ENCODE results near the gene HEBP2. TPM values are rescaled to one million over a fixed set of nuclear protein-coding genes. Genes with fewer than 3 reads are reported as not detected.
"Not testable (repeated sequence)": the region's sequence is repeated elsewhere in the genome, so short reads cannot be mapped to it uniquely, and the experiment has no call there.

Gene HEBP2
- total RNA-seq, 2 donors from 2014 or later = 61.0 to 78.9 TPM

DNA sequence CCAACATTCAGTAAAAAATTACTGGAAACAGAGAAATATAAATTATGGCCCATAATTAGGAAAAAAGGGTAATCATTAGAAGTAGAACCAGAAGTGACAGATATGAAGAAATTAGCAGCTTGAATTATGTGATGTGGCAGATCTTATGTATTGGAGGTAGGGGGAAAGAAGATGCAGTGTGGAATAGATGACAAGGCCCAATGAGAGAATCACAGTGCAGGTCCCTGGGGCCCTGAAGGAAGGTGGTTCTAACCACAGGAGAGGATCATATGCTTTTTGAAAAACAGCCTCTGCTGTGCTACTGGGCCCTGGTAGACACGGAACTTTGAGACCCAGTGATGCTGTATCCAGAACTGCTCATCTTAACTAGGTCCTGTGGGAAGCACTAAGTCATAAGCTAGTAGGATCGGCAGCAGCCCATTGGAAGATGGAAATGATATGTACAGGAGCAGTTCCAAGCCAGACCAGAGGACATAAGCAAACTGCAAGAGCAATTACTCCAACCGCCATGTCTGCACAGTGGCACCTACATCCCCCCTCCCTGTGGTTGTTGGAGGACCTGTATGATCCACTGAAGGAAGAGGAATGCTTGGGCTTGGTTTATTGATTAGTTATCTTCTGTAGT lies 14.2 kb downstream of the HEBP2 start:
- intact Hi-C loops (cut with DNase I) = no loop called here
- DNase-seq (ENCODE audit: low spot score) = no peak

DNA sequence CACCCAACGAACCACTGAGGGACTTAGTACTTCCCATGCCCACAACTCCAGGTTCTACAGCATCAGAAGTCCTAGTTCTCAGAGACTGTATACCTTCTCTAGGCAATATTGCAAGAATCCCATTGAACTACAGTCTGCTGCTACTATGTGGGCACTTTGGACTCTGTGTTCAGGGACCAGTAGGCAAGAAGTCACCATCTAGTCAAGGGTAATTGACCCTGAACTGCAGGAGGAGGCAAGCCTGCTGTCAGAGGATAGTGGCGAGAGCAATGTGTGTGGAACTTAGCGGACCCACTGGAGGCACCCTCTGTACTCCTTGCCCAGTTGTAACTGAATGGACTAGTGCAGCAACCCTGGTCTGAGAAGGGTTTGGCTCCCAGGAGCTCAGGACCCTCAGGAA lies 15.7 kb downstream of the HEBP2 start:
- no peak for DNase-seq (ENCODE audit: low spot score)
- intact Hi-C loops (cut with DNase I) = loop anchor here in 1 of 2 donors (10.0 kb wide), 1 partner anchor 345 kb away; no protein-coding TSS in a partner anchor

DNA sequence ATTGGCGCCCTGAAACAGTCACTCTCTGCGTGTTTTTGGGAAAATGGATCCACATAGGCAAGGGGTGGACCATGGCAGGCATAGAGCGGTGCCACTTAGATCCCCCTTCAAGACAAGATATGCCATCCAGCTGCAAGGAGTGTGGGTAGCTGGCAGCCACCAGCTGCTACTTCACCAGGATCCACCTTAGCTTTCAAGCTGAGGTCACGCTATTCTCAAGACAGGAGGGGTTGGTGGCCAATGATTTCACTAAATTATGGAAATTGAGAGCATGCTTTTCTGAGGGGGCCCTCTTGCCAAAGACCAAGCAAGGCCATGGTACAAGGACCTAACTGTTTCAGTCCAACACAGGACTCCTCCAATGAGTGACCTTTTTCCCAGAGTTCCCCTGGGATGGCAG lies 16.3 kb downstream of the HEBP2 start:
- intact Hi-C loops (cut with DNase I) = loop anchor here in 1 of 2 donors (10.0 kb wide), 1 partner anchor 344 kb away; no protein-coding TSS in a partner anchor
- no peak for DNase-seq (ENCODE audit: low spot score)

DNA sequence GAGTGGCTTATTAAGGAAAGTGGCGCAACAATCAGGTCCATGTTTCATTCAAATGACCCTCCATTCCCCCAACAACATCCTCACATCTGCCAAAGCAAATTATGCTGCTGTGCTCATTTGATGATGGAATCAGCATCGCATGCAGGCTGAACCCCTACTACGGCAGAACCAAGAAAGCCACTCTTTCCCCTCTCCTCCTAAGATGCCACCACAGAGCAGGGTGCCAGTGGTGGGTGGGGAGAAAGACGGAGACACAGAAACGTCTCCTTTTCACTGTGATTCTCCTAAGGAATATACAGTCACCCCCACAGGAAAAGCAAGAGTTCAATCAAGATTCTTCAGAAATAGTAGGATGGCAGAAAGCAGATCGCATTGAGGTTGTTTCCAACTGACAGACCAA lies 17.1 kb downstream of the HEBP2 start:
- no peak for DNase-seq (ENCODE audit: low spot score)

DNA sequence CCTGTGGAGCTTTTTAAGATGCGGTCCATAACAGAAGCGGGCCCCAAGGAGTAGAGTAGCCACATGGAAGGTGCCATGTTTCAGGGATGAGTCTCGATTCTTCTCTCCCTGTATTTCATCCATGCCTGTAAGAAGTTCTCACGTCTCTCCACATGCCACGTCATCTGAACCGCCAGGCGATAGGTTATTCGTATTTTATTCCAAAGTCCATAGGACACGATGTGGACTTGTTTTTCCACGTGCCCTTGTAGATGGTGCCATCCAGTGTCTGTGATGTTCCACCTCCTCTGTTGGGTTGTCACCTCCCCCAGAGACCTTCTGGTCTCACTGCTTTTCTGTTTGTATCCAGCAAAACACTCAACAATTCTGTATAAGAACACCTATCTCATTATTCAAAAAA lies 17.6 kb downstream of the HEBP2 start:
- DNase-seq (ENCODE audit: low spot score) = no peak
- intact Hi-C loops (cut with DNase I) = loop anchor here in 1 of 2 donors (10.0 kb wide), 1 partner anchor 343 kb away; no protein-coding TSS in a partner anchor

More for the DNA sequence above, 17.1 kb downstream of the HEBP2 start:
- intact Hi-C loops (cut with DNase I) = loop anchor here in 1 of 2 donors (10.0 kb wide), 1 partner anchor 344 kb away; no protein-coding TSS in a partner anchor

DNA sequence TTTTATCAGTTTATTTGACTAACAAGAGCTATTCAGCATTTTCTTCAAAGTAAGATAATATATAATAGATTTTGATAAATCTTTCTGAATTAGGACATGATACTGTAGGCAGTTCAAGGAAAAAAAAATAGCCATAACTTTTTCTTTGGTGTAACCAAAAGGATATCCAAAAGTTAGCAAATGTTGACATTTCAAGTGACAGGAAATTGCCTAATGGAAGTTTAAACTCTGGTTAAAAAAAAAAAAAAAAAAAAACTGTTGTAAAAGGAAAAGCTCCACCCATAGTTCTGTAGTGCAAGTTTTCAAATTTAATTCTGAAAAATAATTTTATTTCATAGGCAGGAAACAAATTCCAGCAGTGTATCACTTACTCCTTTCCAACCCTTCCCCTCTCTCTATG lies 18.8 kb downstream of the HEBP2 start:
- intact Hi-C loops (cut with DNase I) = loop anchor here in 1 of 2 donors (10.0 kb wide), 1 partner anchor 342 kb away; no protein-coding TSS in a partner anchor
- no peak for DNase-seq (ENCODE audit: low spot score)

DNA sequence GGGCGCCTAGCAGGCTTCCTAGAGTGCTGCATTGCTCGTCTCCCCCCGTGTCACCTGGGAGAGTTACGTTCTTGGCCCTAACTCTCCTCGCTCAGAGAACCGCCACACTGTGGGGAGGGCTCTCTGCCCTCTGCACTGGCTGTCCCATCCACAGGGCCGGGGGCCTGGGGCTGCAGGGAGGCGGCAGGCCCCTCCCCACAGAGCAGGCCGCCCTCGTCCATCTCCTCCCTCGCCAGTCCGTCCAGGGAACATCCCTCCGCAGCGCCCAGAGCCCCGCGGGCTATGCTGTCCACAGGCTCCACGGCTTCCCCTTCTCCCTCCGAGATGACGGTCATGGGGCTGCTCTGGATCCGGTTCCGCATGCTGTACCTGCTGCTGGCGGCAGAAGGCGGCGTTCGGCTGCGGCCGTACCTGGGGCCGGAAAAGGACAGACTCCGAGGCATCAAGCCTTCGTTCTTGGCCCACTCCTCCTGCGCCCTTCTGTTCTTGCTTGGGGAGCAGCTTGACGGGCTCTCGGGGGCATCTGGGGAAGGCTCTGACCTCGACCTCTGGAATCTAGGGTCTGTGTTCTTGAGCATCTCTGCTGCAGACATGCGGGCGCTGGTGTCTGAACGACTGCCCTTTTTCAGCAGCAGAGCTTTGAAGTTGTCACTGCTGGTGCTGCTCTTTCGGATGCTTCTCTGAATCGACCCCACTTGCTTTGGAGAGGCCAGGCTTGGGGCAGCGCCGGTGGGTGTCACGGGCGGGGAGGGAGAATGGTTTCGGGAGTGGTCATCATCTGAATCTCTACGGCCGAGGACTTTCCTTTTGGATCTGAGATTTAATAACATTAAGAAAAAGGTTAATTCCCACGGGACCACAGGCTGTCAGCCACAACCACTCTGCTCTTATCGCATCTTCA lies 20.2 kb downstream of the HEBP2 start:
- intact Hi-C loops (cut with DNase I) = loop anchor here in 1 of 2 donors (10.0 kb wide), 1 partner anchor 341 kb away; no protein-coding TSS in a partner anchor
- no peak for DNase-seq (ENCODE audit: low spot score)

DNA sequence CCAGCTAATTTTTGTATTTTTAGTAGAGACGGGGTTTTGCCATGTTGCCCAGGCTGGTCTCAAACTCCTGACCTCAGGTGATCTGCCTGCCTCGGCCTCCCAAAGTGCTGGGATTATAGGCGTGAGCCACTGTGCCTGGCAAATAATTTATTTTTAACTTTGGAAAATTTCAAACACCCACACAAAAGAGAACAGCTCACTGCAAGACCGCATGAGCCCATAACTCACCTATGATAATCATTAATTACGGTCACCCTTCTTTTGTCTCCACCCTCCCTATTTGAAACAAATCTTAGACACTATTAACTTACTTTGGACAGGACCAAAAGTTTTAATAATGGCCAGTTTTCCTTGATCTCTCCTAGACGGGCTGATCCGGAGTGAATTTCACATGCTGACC lies 21.2 kb downstream of the HEBP2 start:
- intact Hi-C loops (cut with DNase I) = loop anchor here in 1 of 2 donors (10.0 kb wide), 1 partner anchor 340 kb away; no protein-coding TSS in a partner anchor
- not testable (repeated sequence) for DNase-seq (ENCODE audit: low spot score)

DNA sequence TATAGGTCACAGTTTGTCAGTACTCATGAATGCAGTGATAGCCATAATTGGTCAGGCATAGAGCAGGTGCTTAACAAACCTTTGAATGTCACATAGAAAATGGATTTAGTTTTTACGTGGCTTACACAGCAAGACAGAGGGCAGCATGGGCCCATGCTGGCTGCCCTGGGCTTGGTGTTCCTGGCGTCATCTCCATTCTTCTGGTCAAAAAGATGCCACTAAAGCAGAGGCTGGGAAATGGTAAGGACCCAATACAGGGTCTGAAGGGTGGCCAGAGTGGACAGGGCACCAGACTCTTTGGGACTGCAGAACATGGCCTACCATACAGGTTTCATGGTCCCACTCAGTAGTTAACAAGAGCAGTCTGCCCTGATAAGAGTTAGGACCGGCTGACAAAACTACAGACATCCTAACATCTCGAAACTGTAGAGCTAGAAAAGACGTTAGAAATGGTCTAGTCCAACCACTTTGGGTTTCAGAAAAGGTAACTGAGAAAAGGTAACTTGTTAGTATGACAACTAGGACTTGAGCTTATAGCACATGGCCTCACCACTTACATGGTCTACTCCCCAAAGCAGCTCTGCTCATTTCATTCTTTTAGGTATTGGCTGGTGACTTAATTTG lies 22.6 kb downstream of the HEBP2 start:
- intact Hi-C loops (cut with DNase I) = loop anchor here in 1 of 2 donors (10.0 kb wide), 1 partner anchor 338 kb away; no protein-coding TSS in a partner anchor
- no peak for DNase-seq (ENCODE audit: low spot score)

DNA sequence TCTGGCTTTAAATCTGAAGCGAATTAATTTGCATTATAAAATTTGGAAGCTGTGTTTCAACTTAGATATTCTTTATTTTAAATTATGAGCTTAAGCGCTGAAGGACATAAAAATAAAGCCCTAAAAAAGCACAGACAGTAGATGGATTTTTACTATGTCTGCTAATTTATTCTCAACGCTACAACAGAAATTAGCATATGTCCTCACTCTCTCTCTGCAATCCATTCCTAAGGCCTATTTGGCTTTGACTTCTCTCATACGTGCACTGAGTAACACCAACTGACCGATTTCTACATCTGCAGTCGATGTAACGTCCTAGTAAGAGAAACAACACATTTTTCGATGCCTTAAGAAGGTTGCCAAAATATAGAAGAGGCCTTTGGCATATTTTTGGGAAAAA lies 23.7 kb downstream of the HEBP2 start:
- intact Hi-C loops (cut with DNase I) = loop anchor here in 1 of 2 donors (10.0 kb wide), 1 partner anchor 337 kb away; no protein-coding TSS in a partner anchor
- no peak for DNase-seq (ENCODE audit: low spot score)

DNA sequence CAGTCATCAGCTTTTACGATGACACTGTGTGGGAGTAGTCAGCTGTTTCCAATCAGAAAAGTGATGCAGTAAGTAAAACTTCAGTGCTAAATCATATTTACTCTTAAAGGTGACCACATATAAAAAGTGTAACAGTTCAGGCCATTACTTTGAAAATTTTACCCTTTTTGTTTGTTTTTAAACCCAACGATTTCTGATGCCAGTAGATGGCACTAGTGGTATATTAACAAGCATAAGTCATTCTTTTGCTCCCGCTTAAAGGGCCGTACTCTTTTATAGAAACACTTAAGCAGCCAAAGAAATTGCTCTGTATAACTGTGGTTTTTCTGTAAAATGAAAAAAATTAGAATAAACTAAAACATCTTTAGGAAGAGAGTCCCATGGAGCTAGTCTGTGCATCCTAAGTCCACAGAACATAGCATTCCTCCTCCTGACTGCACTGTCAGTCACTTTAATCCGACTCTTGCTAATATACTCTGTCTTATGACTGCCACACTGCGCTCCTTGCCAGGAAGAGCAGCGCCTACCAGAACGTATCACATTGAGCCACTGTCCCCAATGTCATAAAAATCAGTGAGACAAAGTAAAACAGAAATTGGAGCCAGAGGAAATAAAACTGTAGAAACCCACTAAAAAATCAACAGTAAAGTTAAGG lies 25.0 kb downstream of the HEBP2 start:
- no peak for DNase-seq (ENCODE audit: low spot score)
- intact Hi-C loops (cut with DNase I) = loop anchor here in 1 of 2 donors (10.0 kb wide), 1 partner anchor 336 kb away; no protein-coding TSS in a partner anchor

DNA sequence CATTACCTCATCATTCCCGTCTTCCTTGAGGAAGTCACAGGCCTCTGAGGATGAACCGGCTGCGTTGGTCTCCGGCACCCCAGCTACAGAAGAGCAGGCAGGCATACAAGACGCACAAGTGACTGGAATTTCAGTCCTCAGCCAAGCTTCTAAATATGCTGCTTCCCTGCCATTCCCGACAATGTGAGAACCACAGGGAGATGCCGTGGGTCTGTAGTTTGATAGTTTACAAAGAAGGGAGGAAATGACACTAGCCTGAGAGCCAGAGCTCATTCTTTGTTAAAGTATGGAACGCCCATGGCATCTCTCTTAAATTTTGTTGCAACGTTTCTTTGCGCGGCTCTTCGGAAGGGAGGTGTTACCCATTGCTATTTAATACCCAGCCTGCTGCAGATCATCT lies 25.7 kb downstream of the HEBP2 start:
- DNase-seq (ENCODE audit: low spot score) = no peak
- intact Hi-C loops (cut with DNase I) = loop anchor here in 1 of 2 donors (5.0 to 10.0 kb wide), 2 partner anchors 158 to 335 kb away; no protein-coding TSS in a partner anchor

DNA sequence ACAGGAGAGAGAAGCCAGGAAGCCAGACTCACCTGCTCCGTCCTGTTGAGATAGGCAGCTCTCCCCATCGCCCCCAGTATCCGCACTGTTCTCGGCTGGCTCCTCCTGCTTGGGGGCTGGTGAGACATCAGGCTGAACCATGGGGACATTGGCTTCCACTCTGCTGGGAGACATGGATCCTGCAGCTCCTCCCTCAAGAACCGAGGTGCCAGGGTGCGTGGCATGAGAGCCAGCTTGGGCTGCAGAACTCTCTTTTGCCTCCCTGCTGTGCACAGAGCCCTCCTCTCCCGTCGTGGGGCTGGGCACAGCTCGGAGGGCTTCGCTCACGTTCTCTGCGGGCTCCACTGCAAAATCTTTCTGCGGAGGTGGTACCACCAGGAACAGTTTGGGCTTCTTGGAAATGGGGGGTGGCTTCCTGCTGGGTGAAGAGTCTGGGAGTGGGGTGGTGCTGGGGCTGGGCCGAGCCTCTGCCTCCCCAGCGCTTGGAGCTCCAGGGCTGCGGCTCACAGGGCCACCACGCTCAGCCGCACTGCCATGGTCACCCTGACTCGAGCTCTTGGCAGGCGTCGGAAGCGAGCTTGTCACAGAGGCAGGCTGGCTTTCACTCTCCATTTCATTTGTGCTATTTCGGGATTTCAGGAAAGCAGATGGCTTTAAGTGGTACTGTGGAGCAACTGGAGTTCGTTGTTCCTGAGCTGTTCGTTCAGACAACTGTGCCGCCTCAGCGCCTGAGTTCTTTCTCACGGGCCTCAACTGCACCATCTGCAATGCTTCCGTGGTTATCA lies 26.5 kb downstream of the HEBP2 start:
- no peak for DNase-seq (ENCODE audit: low spot score)
- intact Hi-C loops (cut with DNase I) = loop anchor here in 1 of 2 donors (5.0 kb wide), 1 partner anchor 157 kb away; no protein-coding TSS in a partner anchor

DNA sequence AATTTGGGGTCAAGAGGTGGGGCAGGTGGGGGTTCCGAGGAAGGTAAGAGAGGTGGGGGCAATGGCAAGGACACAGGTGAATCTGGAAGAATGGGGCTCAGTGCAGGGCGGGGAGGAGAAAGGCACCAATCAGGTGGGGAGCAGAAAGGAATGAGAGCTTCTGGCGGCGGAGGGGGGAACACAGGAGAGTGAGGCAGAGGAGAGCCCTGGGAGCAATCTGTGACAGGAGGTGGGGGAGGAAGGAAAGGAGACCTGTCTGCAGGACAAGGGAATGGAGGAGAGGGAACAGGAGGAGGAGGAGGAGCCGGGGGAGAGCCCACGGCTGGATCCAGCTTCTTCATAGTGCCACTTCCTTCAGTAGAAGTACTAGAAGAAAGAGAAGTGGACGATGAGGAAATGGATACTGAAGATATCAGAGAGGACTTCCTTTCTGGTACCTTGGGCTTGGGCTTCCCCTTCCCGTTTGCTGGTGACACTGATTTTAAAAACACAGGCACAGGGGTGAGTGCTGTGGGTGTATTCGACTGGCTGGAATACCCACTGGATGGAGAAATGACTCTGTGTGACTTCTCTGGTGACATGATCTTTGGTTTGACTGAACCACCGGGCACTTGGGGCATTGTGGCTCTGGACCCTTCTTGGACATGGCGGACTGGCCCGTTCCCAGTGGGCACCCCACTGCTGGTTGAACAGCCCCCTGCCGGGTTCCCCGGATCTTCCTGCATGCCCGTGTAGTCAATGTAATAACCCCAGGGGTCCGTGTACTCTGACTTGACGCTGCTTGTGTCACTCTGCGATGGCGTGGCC lies 27.4 kb downstream of the HEBP2 start:
- intact Hi-C loops (cut with DNase I) = loop anchor here in 1 of 2 donors (5.0 kb wide), 1 partner anchor 156 kb away; no protein-coding TSS in a partner anchor

DNA sequence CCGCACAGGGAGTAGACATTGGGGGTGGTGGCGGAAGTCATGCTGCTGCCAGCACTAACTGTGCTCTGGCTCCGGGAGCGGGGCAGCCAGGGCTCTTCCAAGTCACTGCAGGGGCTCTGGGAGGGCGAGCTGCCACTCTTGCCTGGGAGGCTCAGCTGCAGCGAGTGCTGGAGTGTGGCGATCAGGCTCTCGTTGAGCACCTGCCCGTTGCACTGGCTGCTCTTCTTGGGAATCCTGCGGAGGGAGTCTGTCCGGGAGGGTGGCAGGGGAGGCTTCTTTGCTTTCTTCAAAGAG lies 28.0 kb downstream of the HEBP2 start:
- no peak for DNase-seq (ENCODE audit: low spot score)
- intact Hi-C loops (cut with DNase I) = loop anchor here in 1 of 2 donors (5.0 kb wide), 1 partner anchor 155 kb away; no protein-coding TSS in a partner anchor

More for the DNA sequence above, 27.4 kb downstream of the HEBP2 start:
- no peak for DNase-seq (ENCODE audit: low spot score)

DNA sequence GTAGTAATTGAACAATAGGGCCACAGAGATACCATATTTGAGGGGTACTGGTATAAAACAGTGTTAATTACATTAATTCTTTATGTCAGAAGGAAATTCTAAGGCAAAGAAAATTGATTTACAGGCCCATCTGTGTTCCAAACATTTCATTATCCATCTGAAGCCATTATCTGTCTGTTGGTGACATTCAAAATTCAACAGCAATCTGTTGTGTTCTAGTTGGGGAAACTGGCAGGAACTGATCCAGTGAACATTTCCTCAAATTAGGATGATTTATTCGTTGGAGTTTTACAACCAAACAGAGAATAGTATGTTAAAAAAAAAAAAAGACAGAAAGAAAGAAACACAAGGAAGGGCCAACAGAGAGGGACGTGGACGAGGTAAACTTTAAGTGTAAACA lies 30.1 kb downstream of the HEBP2 start:
- intact Hi-C loops (cut with DNase I) = loop anchor here in 1 of 2 donors (5.0 kb wide), 1 partner anchor 153 kb away; no protein-coding TSS in a partner anchor
- no peak for DNase-seq (ENCODE audit: low spot score)

DNA sequence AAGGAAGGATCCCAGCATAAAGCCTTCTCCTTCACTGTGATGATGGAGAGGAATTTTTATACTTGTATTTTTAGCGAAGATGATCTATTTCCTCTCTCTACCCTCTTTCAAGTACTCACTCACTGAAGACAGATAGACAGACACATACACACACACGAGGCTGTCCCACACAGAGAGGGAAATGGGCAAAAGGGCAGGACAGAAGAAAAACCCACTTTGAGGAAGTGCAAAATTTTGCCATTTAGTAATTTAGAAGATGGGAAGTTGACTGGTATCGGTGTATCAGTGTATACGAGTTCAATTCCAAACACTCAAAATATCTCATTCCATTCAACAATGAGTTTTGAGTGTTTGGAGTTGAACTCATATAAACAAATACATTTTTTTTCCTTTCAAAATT lies 30.9 kb downstream of the HEBP2 start:
- intact Hi-C loops (cut with DNase I) = loop anchor here in 1 of 2 donors (5.0 kb wide), 1 partner anchor 152 kb away; no protein-coding TSS in a partner anchor
- no peak for DNase-seq (ENCODE audit: low spot score)

All from posterior vena cava (tissue), 2 donors.